CD8-positive, alpha-beta memory T cell (primary cell): ENCODE measurements around the gene SLC22A23. TPM values are rescaled to one million over a fixed set of nuclear protein-coding genes. Genes with fewer than 3 reads are reported as not detected.
A peak's percentile ranks its signal among the peaks of the same experiment; 100 is the strongest.

Experiments
- CTCF ChIA-PET: fragments of 350-600 bp; sonication (Branson Sonifier 250); formaldehyde crosslinking; loops from one replicate; lab custom pipeline; 2021; ENCODE audit warnings: antibody characterized with exemption; lab: Charles Lee
- POLR2A ChIA-PET: fragments of 350-600 bp; sonication (Branson Sonifier 250); formaldehyde crosslinking; loops from one replicate; lab custom pipeline; 2021; ENCODE audit warnings: antibody characterized with exemption; lab: Charles Lee
- DNase-seq, 5 donors: peaks; one replicate each; pipeline versions ENCODE4 v3.0.0 to v3.0.0-alpha.2; 2020 to 2022; ENCODE audit warnings: mixed read lengths in 1 of 5
- H3K27ac ChIP-seq: one replicate; pipeline ENCODE4 v1.7.0; 2013; ENCODE audit warnings: low read depth, mild to moderate bottlenecking, low read length, moderate library complexity
- H3K27me3 ChIP-seq: 2 replicates; pipeline ENCODE4 v1.7.0; 2013; ENCODE audit warnings: low read length, mild to moderate bottlenecking; ENCODE audit not compliant: insufficient read depth, poor library complexity, severe bottlenecking
- H3K36me3 ChIP-seq: 2 replicates; pipeline ENCODE4 v1.7.0; 2013; ENCODE audit warnings: mild to moderate bottlenecking, low read length, moderate library complexity; ENCODE audit not compliant: insufficient read depth
- H3K4me1 ChIP-seq: 2 replicates; pipeline ENCODE4 v1.7.0; 2013; ENCODE audit warnings: mild to moderate bottlenecking, low read length, moderate library complexity; ENCODE audit not compliant: insufficient read depth
- H3K4me3 ChIP-seq: 2 replicates; pipeline ENCODE4 v1.7.0; 2013; ENCODE audit warnings: mild to moderate bottlenecking, low read length
- H3K9me3 ChIP-seq: 2 replicates; pipeline ENCODE4 v1.7.0; 2013; ENCODE audit warnings: mild to moderate bottlenecking, low read length
- H3K27ac Mint-ChIP-seq, 8 donors: one replicate each; pipeline ENCODE4 v1.8.0; 2020 to 2021; ENCODE audit warnings: mixed read lengths in 8 of 8, mild to moderate bottlenecking in 6 of 8, inconsistent platforms in 3 of 8, moderate library complexity in 3 of 8
- H3K27me3 Mint-ChIP-seq, 2 donors: one replicate each; pipeline ENCODE4 v1.8.0; 2020 to 2021; ENCODE audit warnings: mixed read lengths in 2 of 2, mild to moderate bottlenecking in 1 of 2, moderate library complexity in 1 of 2
- H3K36me3 Mint-ChIP-seq, 3 donors: one replicate each; pipeline ENCODE4 v1.8.0; 2020 to 2021; ENCODE audit warnings: mixed read lengths in 3 of 3, inconsistent platforms in 1 of 3, mild to moderate bottlenecking in 1 of 3
- H3K4me1 Mint-ChIP-seq, 3 donors: one replicate each; pipeline ENCODE4 v1.8.0; 2020 to 2021; ENCODE audit warnings: mixed read lengths in 3 of 3, inconsistent platforms in 1 of 3, mild to moderate bottlenecking in 1 of 3
- H3K4me3 Mint-ChIP-seq, 7 donors: one replicate each; pipeline ENCODE4 v1.8.0; 2020 to 2021; ENCODE audit warnings: mixed read lengths in 7 of 7, mild to moderate bottlenecking in 6 of 7, moderate library complexity in 4 of 7, inconsistent platforms in 2 of 7
- H3K9me3 Mint-ChIP-seq, 5 donors: one replicate each; pipeline ENCODE4 v1.8.0; 2020 to 2022; ENCODE audit warnings: mixed read lengths in 5 of 5, mild to moderate bottlenecking in 3 of 5, moderate library complexity in 2 of 5, inconsistent platforms in 1 of 5
- polyA plus RNA-seq: library from polyadenylated mRNA; unstranded; fragments of 300-500 nt; fragmentation: Illumina TruSeq; gene quantifications from one replicate; pipeline ENCODE4 v1.2.3, GENCODE V29; 2021
- total RNA-seq, 2 experiments: library from RNA; stranded (reverse); gene quantifications; one replicate each; pipeline ENCODE4 v1.2.3, GENCODE V29; 2021

Gene SLC22A23
- total and polyA plus RNA-seq, 3 experiments from 2014 or later, result 0.39 to 0.78 (median 0.47) TPM

GRCh38 chr6:3419624-3420272 is 37.1 kb downstream of the SLC22A23 start:
- Histone ChIP-seq H3K27ac (no peak overlapping the region), H3K4me3 (no peak overlapping the region), H3K36me3 (no peaks in the 10 kb centered on the region), H3K27me3 (no peaks in the 10 kb centered on the region), H3K4me1 (no peaks in the 10 kb centered on the region), H3K9me3 (no peaks in the 10 kb centered on the region)
- CTCF ChIA-PET, result no interaction called here
- Mint-ChIP-seq H3K4me3 (no peak overlapping the region), H3K27ac (no peak overlapping the region), H3K27me3 (peaks cover 17 to 55% of the 10 kb centered on the region in 2 donors), H3K9me3 (peaks cover 0 to 2% (median 0%) of the 10 kb centered on the region in 5 donors), H3K4me1 (peaks cover 2 to 5% (median 3%) of the 10 kb centered on the region in 3 donors), H3K36me3 (no peaks in the 10 kb centered on the region)
- POLR2A ChIA-PET, result no interaction called here
- no peak for DNase-seq

GRCh38 chr6:3418496-3419060 is 38.3 kb downstream of the SLC22A23 start:
- Histone ChIP-seq H3K27ac (no peak overlapping the region), H3K4me3 (no peak overlapping the region), H3K36me3 (no peaks in the 10 kb centered on the region), H3K4me1 (no peaks in the 10 kb centered on the region), H3K27me3 (no peaks in the 10 kb centered on the region), H3K9me3 (no peaks in the 10 kb centered on the region)
- no peak overlapping the region for H3K4me3 Mint-ChIP-seq
- peaks cover 17 to 49% of the 10 kb centered on the region in 2 donors for H3K27me3 Mint-ChIP-seq
- H3K4me1 Mint-ChIP-seq, result peaks cover 3 to 7% (median 5%) of the 10 kb centered on the region in 3 donors
- H3K27ac Mint-ChIP-seq, result no peak overlapping the region
- POLR2A ChIA-PET, result no interaction called here
- CTCF ChIA-PET, result no interaction called here
- DNase-seq, result no peak
- H3K9me3 Mint-ChIP-seq, result peaks cover 0 to 2% (median 0%) of the 10 kb centered on the region in 5 donors
- no peaks in the 10 kb centered on the region for H3K36me3 Mint-ChIP-seq

- H3K4me3 ChIP-seq, result no peak overlapping the region
- no peaks in the 10 kb centered on the region for H3K4me1 ChIP-seq
- ChIA-PET CTCF (no interaction called here), POLR2A (no interaction called here)
- Mint-ChIP-seq H3K27me3 (peaks cover 14 to 45% of the 10 kb centered on the region in 2 donors), H3K36me3 (no peaks in the 10 kb centered on the region), H3K4me1 (peaks cover 3 to 7% (median 5%) of the 10 kb centered on the region in 3 donors), H3K4me3 (no peak overlapping the region), H3K9me3 (peaks cover 0 to 2% (median 0%) of the 10 kb centered on the region in 5 donors), H3K27ac (no peak overlapping the region)
- no peak overlapping the region for H3K27ac ChIP-seq
- no peaks in the 10 kb centered on the region for H3K9me3 ChIP-seq
- DNase-seq, result no peak
- no peaks in the 10 kb centered on the region for H3K36me3 ChIP-seq
- H3K27me3 ChIP-seq, result no peaks in the 10 kb centered on the region
These were observed 39.4 kb downstream of the SLC22A23 start for GRCh38 chr6:3417473-3417872.

- Histone ChIP-seq H3K36me3 (no peaks in the 10 kb centered on the region), H3K4me1 (no peaks in the 10 kb centered on the region), H3K4me3 (no peak overlapping the region), H3K27ac (no peak overlapping the region), H3K27me3 (no peaks in the 10 kb centered on the region), H3K9me3 (no peaks in the 10 kb centered on the region)
- Mint-ChIP-seq H3K4me1 (peaks cover 5 to 12% (median 8%) of the 10 kb centered on the region in 3 donors), H3K27me3 (peaks cover 14 to 44% of the 10 kb centered on the region in 2 donors), H3K36me3 (no peaks in the 10 kb centered on the region), H3K4me3 (peak overlapping the region in 1 of 7 donors; percentile 30), H3K27ac (no peak overlapping the region), H3K9me3 (peaks cover 0 to 2% (median 0%) of the 10 kb centered on the region in 5 donors)
- CTCF ChIA-PET, result interaction anchor here (1.7 kb wide), 1 partner anchor 317 kb away, joined by 4 read pairs; no protein-coding TSS in a partner anchor
- no peak for DNase-seq
- POLR2A ChIA-PET, result no interaction called here
These were observed 41.4 kb downstream of the SLC22A23 start for GRCh38 chr6:3415490-3415889.

GRCh38 chr6:3415082-3415453 is 41.8 kb downstream of the SLC22A23 start:
- ChIA-PET CTCF (interaction anchor here (1.7 kb wide), 1 partner anchor 317 kb away, joined by 4 read pairs; no protein-coding TSS in a partner anchor), POLR2A (no interaction called here)
- H3K4me1 Mint-ChIP-seq, result peaks cover 5 to 12% (median 8%) of the 10 kb centered on the region in 3 donors
- no peak for DNase-seq
- no peak overlapping the region for H3K27ac Mint-ChIP-seq
- no peak overlapping the region for H3K4me3 ChIP-seq
- H3K27me3 Mint-ChIP-seq, result peaks cover 14 to 44% of the 10 kb centered on the region in 2 donors
- no peaks in the 10 kb centered on the region for H3K27me3 ChIP-seq
- H3K27ac ChIP-seq, result no peak overlapping the region
- H3K9me3 ChIP-seq, result no peaks in the 10 kb centered on the region
- H3K36me3 Mint-ChIP-seq, result no peaks in the 10 kb centered on the region
- H3K4me1 ChIP-seq, result no peaks in the 10 kb centered on the region
- peak overlapping the region in 1 of 7 donors; percentile 30 for H3K4me3 Mint-ChIP-seq
- no peaks in the 10 kb centered on the region for H3K36me3 ChIP-seq
- H3K9me3 Mint-ChIP-seq, result peaks cover 0 to 2% (median 0%) of the 10 kb centered on the region in 5 donors

- Mint-ChIP-seq H3K4me1 (peaks cover 5 to 12% (median 8%) of the 10 kb centered on the region in 3 donors), H3K9me3 (peaks cover 0 to 2% (median 0%) of the 10 kb centered on the region in 5 donors), H3K27ac (no peak overlapping the region), H3K36me3 (no peaks in the 10 kb centered on the region), H3K4me3 (no peak overlapping the region), H3K27me3 (peaks cover 14 to 40% of the 10 kb centered on the region in 2 donors)
- ChIA-PET POLR2A (no interaction called here), CTCF (interaction anchor here (1.7 kb wide), 1 partner anchor 318 kb away, joined by 4 read pairs; no protein-coding TSS in a partner anchor)
- DNase-seq, result peak in 1 of 5 donors; percentile 20
- H3K9me3 ChIP-seq, result no peaks in the 10 kb centered on the region
- no peaks in the 10 kb centered on the region for H3K36me3 ChIP-seq
- no peaks in the 10 kb centered on the region for H3K27me3 ChIP-seq
- no peak overlapping the region for H3K4me3 ChIP-seq
- H3K27ac ChIP-seq, result no peak overlapping the region
- H3K4me1 ChIP-seq, result no peaks in the 10 kb centered on the region
These were observed 42.3 kb downstream of the SLC22A23 start for GRCh38 chr6:3414327-3415081.

GRCh38 chr6:3413592-3413991 is 43.3 kb downstream of the SLC22A23 start:
- no peak overlapping the region for H3K4me3 Mint-ChIP-seq
- DNase-seq, result no peak
- H3K27ac Mint-ChIP-seq, result no peak overlapping the region
- H3K36me3 Mint-ChIP-seq, result no peaks in the 10 kb centered on the region
- Histone ChIP-seq H3K27me3 (no peaks in the 10 kb centered on the region), H3K27ac (no peak overlapping the region), H3K4me1 (no peaks in the 10 kb centered on the region), H3K36me3 (no peaks in the 10 kb centered on the region), H3K9me3 (no peaks in the 10 kb centered on the region), H3K4me3 (no peak overlapping the region)
- peaks cover 5 to 12% (median 8%) of the 10 kb centered on the region in 3 donors for H3K4me1 Mint-ChIP-seq
- peaks cover 0 to 2% (median 0%) of the 10 kb centered on the region in 5 donors for H3K9me3 Mint-ChIP-seq
- CTCF ChIA-PET, result no interaction called here
- POLR2A ChIA-PET, result no interaction called here
- H3K27me3 Mint-ChIP-seq, result peaks cover 13 to 41% of the 10 kb centered on the region in 2 donors
